Measurements from ENCODE around the gene MSX2. TPM values are rescaled to one million over a fixed set of nuclear protein-coding genes. Genes with fewer than 3 reads are reported as not detected.
A peak's percentile ranks its signal among the peaks of the same experiment; 100 is the strongest.

The MSX2 gene
- polyA plus RNA-seq, 1 of the 3 experiments (the other 2 are of a cell fraction): 5.8 TPM

- CTCF ChIA-PET: interaction anchor here (1.0 to 4.1 kb wide), 12 partner anchors 13 to 421 kb away, joined by 3 to 192 read pairs (median 6); partner anchors contain the start of gene MSX2
- WGBS (ENCODE audit: low lambda C conversion rate): 79% methylated on average over 11 of the region's 15 CpGs
Measured at GRCh38 chr5:174737330-174737729, 12.9 kb downstream of the MSX2 start.

GRCh38 chr5:174741352-174741751 is 17.0 kb downstream of the MSX2 start:
- Histone ChIP-seq H3K4me3 (ENCODE audit: low read depth in 2 of 2, low read length in 1 of 2) (no peak overlapping the region), H3K4me1 (ENCODE audit: control insufficient read depth in 1 of 2, insufficient read depth in 2 of 2, low read depth in 1 of 2, low read length in 1 of 2) (no peaks in the 10 kb centered on the region), H3K27ac (ENCODE audit: low read depth in 2 of 2, low read length in 1 of 2) (no peak overlapping the region), H3K79me2 (ENCODE audit: insufficient read depth) (no peaks in the 10 kb centered on the region), H3K9me2 (no peaks in the 10 kb centered on the region), H2AFZ (ENCODE audit: low read depth) (0 out of 2 replicates have a peak overlapping the region, but pooled peaks have one; percentile 35), H3K9me3 (no peaks in the 10 kb centered on the region), H4K20me1 (ENCODE audit: insufficient read depth) (no peaks in the 10 kb centered on the region), H3K27me3 (ENCODE audit: insufficient read depth) (no peaks in the 10 kb centered on the region; the same call in 1 of the 2 replicates), H3K36me3 (replicated peaks in 1 of 2; ENCODE audit: control insufficient read depth in 1 of 2, insufficient read depth in 2 of 2, low read length in 1 of 2) (no peaks in the 10 kb centered on the region), H3K4me2 (no peak overlapping the region), H3K9ac (no peak overlapping the region), H3F3A (replicated peaks; ENCODE audit: insufficient read depth) (no peaks in the 10 kb centered on the region)
- TF ChIP-seq RXRA (IDR thresholded peaks at IDR 0.05; ENCODE audit: borderline replicate concordance, low read depth): no peak
- no peak for TF ChIP-seq REST (IDR thresholded peaks at IDR 0.05; ENCODE audit: low read depth, low read length)
- TF ChIP-seq USF2 (IDR thresholded peaks at IDR 0.05; ENCODE audit: borderline replicate concordance, low read depth, low read length): no peak
- TF ChIP-seq GATA2 (CRISPR knock-in tag; IDR thresholded peaks at IDR 0.05): no peak
- no peak for TF ChIP-seq MAX (IDR thresholded peaks at IDR 0.05; ENCODE audit: low read depth)
- no peak for TF ChIP-seq JUND (IDR thresholded peaks at IDR 0.05)
- TF ChIP-seq ZBTB33 (IDR thresholded peaks at IDR 0.05; ENCODE audit: borderline replicate concordance, low read depth): no peak
- DNase-seq: no peak
- ChIA-PET POLR2A (no interaction called here), CTCF (interaction anchor here (0.8 to 4.5 kb wide), 5 partner anchors 322 to 696 kb away, joined by 3 to 40 read pairs (median 4); partner anchors contain the start of gene NSG2)
- 48% methylated on average over 5 of the region's 5 CpGs for WGBS (ENCODE audit: low lambda C conversion rate)

More at GRCh38 chr5:174737330-174737729, 12.9 kb downstream of the MSX2 start:
- Histone ChIP-seq H3F3A (replicated peaks; ENCODE audit: insufficient read depth) (no peaks in the 10 kb centered on the region), H3K27ac (ENCODE audit: low read depth in 2 of 2, low read length in 1 of 2) (no peak overlapping the region), H3K4me2 (no peak overlapping the region), H3K36me3 (replicated peaks in 1 of 2; ENCODE audit: control insufficient read depth in 1 of 2, insufficient read depth in 2 of 2, low read length in 1 of 2) (no peaks in the 10 kb centered on the region), H3K27me3 (ENCODE audit: insufficient read depth) (peaks cover 4% of the 10 kb centered on the region), H3K9me3 (no peaks in the 10 kb centered on the region), H3K9ac (no peak overlapping the region), H3K9me2 (no peaks in the 10 kb centered on the region), H3K4me3 (ENCODE audit: low read depth in 2 of 2, low read length in 1 of 2) (no peak overlapping the region), H3K4me1 (ENCODE audit: control insufficient read depth in 1 of 2, insufficient read depth in 2 of 2, low read depth in 1 of 2, low read length in 1 of 2) (peaks cover 3 to 12% of the 10 kb centered on the region in 2 experiments; a peak in 1 of 4 replicates), H4K20me1 (ENCODE audit: insufficient read depth) (no peaks in the 10 kb centered on the region), H2AFZ (ENCODE audit: low read depth) (no peak overlapping the region), H3K79me2 (ENCODE audit: insufficient read depth) (no peaks in the 10 kb centered on the region)
- TF ChIP-seq FOSL2 (IDR thresholded peaks at IDR 0.05; ENCODE audit: borderline replicate concordance, low read depth): no peak
- no peak for TF ChIP-seq FOXM1 (IDR thresholded peaks at IDR 0.05; ENCODE audit: low read depth)
- no peak for DNase-seq
- POLR2A ChIA-PET: no interaction called here

Measured in SK-N-SH (cell line).